H9 (cell line): Measurements from ENCODE around the gene TNIK. TPM values are rescaled to one million over a fixed set of nuclear protein-coding genes. Genes with fewer than 3 reads are reported as not detected.

ENCODE experiments used
- DNase-seq: peaks from one replicate; pipeline ENCODE4 v3.0.0-alpha.2; 2017
- H2AFZ ChIP-seq: one replicate; pipeline ENCODE4 v1.6.1; 2013; ENCODE audit warnings: mild to moderate bottlenecking, low read length, control low read depth, moderate library complexity
- H2AK5ac ChIP-seq: 2 replicates; pipeline ENCODE4 v1.6.1; 2013; ENCODE audit warnings: low read length, control low read depth, mixed read lengths; ENCODE audit not compliant: insufficient read length
- H2BK120ac ChIP-seq: one replicate; pipeline ENCODE4 v1.6.1; 2013; ENCODE audit warnings: low read depth, mild to moderate bottlenecking, low read length, control low read depth, inconsistent platforms; ENCODE audit not compliant: poor library complexity, severe bottlenecking
- H2BK12ac ChIP-seq: 2 replicates; pipeline ENCODE4 v1.6.1; 2013; ENCODE audit warnings: low read length, control low read depth, mixed read lengths, low read depth; ENCODE audit not compliant: insufficient read length
- H2BK15ac ChIP-seq: 2 replicates; pipeline ENCODE4 v1.6.1; 2013; ENCODE audit warnings: low read depth, low read length, control low read depth
- H2BK20ac ChIP-seq: one replicate; pipeline ENCODE4 v1.6.1; 2013; ENCODE audit warnings: low read depth, mild to moderate bottlenecking, low read length, control low read depth, inconsistent platforms; ENCODE audit not compliant: poor library complexity, severe bottlenecking
- H2BK5ac ChIP-seq: 2 replicates; pipeline ENCODE4 v1.6.1; 2013; ENCODE audit warnings: low read length, control low read depth, mixed read lengths; ENCODE audit not compliant: insufficient read length
- H3K14ac ChIP-seq: 2 replicates; pipeline ENCODE4 v1.6.1; 2013; ENCODE audit warnings: low read length, control low read depth; ENCODE audit not compliant: insufficient read depth
- H3K18ac ChIP-seq: 2 replicates; pipeline ENCODE4 v1.6.1; 2013; ENCODE audit warnings: low read depth, mild to moderate bottlenecking, mixed read lengths, low read length, control low read depth; ENCODE audit not compliant: insufficient read length
- H3K23ac ChIP-seq: 2 replicates; pipeline ENCODE4 v1.6.1; 2013; ENCODE audit warnings: low read length, control low read depth, mixed read lengths, low read depth; ENCODE audit not compliant: insufficient read length
- H3K23me2 ChIP-seq: 2 replicates; pipeline ENCODE4 v1.6.1; 2013; ENCODE audit warnings: low read depth, mild to moderate bottlenecking, mixed read lengths, low read length, control low read depth; ENCODE audit not compliant: insufficient read length, poor library complexity, severe bottlenecking
- H3K27ac ChIP-seq: 2 replicates; pipeline ENCODE4 v1.5.1; 2013; ENCODE audit warnings: low read length, control low read depth, mixed read lengths, low read depth; ENCODE audit not compliant: insufficient read length
- H3K27me3 ChIP-seq: 2 replicates; pipeline ENCODE4 v1.6.1; 2013; ENCODE audit warnings: low read length, control low read depth, inconsistent platforms; ENCODE audit not compliant: insufficient read depth
- H3K4ac ChIP-seq: 2 replicates; pipeline ENCODE4 v1.6.1; 2013; ENCODE audit warnings: low read depth, mild to moderate bottlenecking, control low read depth, inconsistent platforms, low read length, moderate library complexity
- H3K4me1 ChIP-seq: 2 replicates; pipeline ENCODE4 v1.6.1; 2013; ENCODE audit warnings: low read length, control low read depth, inconsistent platforms; ENCODE audit not compliant: insufficient read depth
- H3K4me2 ChIP-seq: 2 replicates; pipeline ENCODE4 v1.6.1; 2013; ENCODE audit warnings: low read length, control low read depth, mixed read lengths; ENCODE audit not compliant: insufficient read length, insufficient read depth
- H3K56ac ChIP-seq: 2 replicates; pipeline ENCODE4 v1.6.1; 2013; ENCODE audit warnings: low read depth, mild to moderate bottlenecking, mixed read lengths, low read length, control low read depth; ENCODE audit not compliant: insufficient read length
- H3K79me1 ChIP-seq: 2 replicates; pipeline ENCODE4 v1.6.1; 2013; ENCODE audit warnings: low read depth, mild to moderate bottlenecking, moderate library complexity, low read length, control low read depth, inconsistent platforms; ENCODE audit not compliant: insufficient read depth, poor library complexity, severe bottlenecking
- H3K79me2 ChIP-seq: 2 replicates; pipeline ENCODE4 v1.6.1; 2013; ENCODE audit warnings: low read length, control low read depth, inconsistent platforms; ENCODE audit not compliant: insufficient read depth
- H3K9ac ChIP-seq: 2 replicates; pipeline ENCODE4 v1.6.1; 2013; ENCODE audit warnings: low read length, control low read depth, mixed read lengths; ENCODE audit not compliant: insufficient read length; ENCODE audit errors: extremely low read depth
- H3K9me3 ChIP-seq: one replicate; pipeline ENCODE4 v1.6.1; 2013; ENCODE audit warnings: low read depth, low read length, inconsistent platforms; ENCODE audit not compliant: control insufficient read depth
- H3T11ph ChIP-seq: one replicate; pipeline ENCODE4 v1.6.1; 2013; ENCODE audit warnings: mild to moderate bottlenecking, low read length, control low read depth, inconsistent platforms
- H4K20me1 ChIP-seq: one replicate; pipeline ENCODE4 v1.6.1; 2013; ENCODE audit not compliant: control insufficient read depth, insufficient read length, insufficient read depth
- H4K5ac ChIP-seq: 2 replicates; pipeline ENCODE4 v1.6.1; 2013; ENCODE audit warnings: low read depth, mild to moderate bottlenecking, mixed read lengths, low read length, control low read depth; ENCODE audit not compliant: insufficient read length
- H4K8ac ChIP-seq: replicated peaks from 2 replicates; pipeline ENCODE4 v1.6.1; 2013; ENCODE audit warnings: low read length, control low read depth, mixed read lengths, low read depth; ENCODE audit not compliant: insufficient read length
- H4K91ac ChIP-seq: 2 replicates; pipeline ENCODE4 v1.6.1; 2013; ENCODE audit warnings: low read depth, mild to moderate bottlenecking, moderate library complexity, mixed read lengths, low read length, control low read depth; ENCODE audit not compliant: insufficient read length
- H3K27ac Mint-ChIP-seq, 3 experiments: 2 replicates in 2 of 3; 3 replicates in 1 of 3; pipeline ENCODE4 v1.8.0; 2020 to 2021; ENCODE audit warnings: mixed read lengths in 3 of 3, mild to moderate bottlenecking in 1 of 3, moderate library complexity in 1 of 3
- H3K27me3 Mint-ChIP-seq: 2 replicates; pipeline ENCODE4 v1.8.0; 2021; ENCODE audit warnings: low read depth, mild to moderate bottlenecking, moderate library complexity, mixed read lengths
- H3K36me3 Mint-ChIP-seq, 3 experiments: 2 replicates in 2 of 3; 3 replicates in 1 of 3; pipeline ENCODE4 v1.8.0; 2020 to 2021; ENCODE audit warnings: low read depth in 3 of 3, mixed read lengths in 3 of 3; ENCODE audit not compliant: insufficient read depth in 1 of 3
- H3K4me1 Mint-ChIP-seq, 2 experiments: 2 replicates each; pipeline ENCODE4 v1.8.0; 2020; ENCODE audit warnings: mixed read lengths in 2 of 2
- H3K4me3 Mint-ChIP-seq, 2 experiments: 2 replicates in 1 of 2; 3 replicates in 1 of 2; pipeline ENCODE4 v1.8.0; 2020 to 2021; ENCODE audit warnings: mild to moderate bottlenecking in 2 of 2, mixed read lengths in 2 of 2, moderate library complexity in 1 of 2
- H3K9me3 Mint-ChIP-seq, 2 experiments: 2 replicates in 1 of 2; 3 replicates in 1 of 2; pipeline ENCODE4 v1.8.0; 2020; ENCODE audit warnings: mild to moderate bottlenecking in 2 of 2, mixed read lengths in 2 of 2, moderate library complexity in 1 of 2
- CTCF ChIP-seq: fragments of 200-600 bp; sonication (generic); conservative IDR thresholded peaks from 3 replicates; pipeline ENCODE4 v1.8.0; 2021; ENCODE audit warnings: antibody characterized with exemption, mild to moderate bottlenecking
- whole genome bisulfite sequencing: extraction: QIAGEN DNeasy Blood & Tissue Kit; methylation state at CpG from one replicate; pipeline ENCODE4 v1.1.7; 2013; ENCODE audit warnings: missing lambda C conversion rate, low lambda C conversion rate, mixed read lengths; ENCODE audit not compliant: insufficient read length; ENCODE audit errors: extremely low coverage; 5-methylcytosine and 5-hydroxymethylcytosine counted together
- total RNA-seq: library from RNA; stranded (reverse); gene quantifications from 2 replicates; pipeline ENCODE4 v1.2.1, GENCODE V29; 2021

The TNIK gene
- total RNA-seq, 1 experiment from 2014 or later, result 15.9 TPM

GRCh38 chr3:171229173-171229572 lies 231.0 kb downstream of the TNIK start:
- H3T11ph ChIP-seq, result no peak overlapping the region
- H3K4me1 ChIP-seq, result no peaks in the 10 kb centered on the region
- no peaks in the 10 kb centered on the region for H3K79me1 ChIP-seq
- no peaks in the 10 kb centered on the region for H3K23me2 ChIP-seq
- H4K91ac ChIP-seq, result no peak overlapping the region
- H3K27ac Mint-ChIP-seq, result peak overlapping the region in 1 of 3 experiments; percentile 44; a peak in 1 of 7 replicates
- peaks cover 6 to 11% of the 10 kb centered on the region in 2 experiments; a peak in 3 of 4 replicates for H3K4me1 Mint-ChIP-seq
- no peak overlapping the region for H3K18ac ChIP-seq
- DNase-seq, result no peak
- no peak overlapping the region for H2BK12ac ChIP-seq
- no peak overlapping the region for H3K27ac ChIP-seq
- no peak overlapping the region for H4K8ac ChIP-seq
- H2BK15ac ChIP-seq, result no peak overlapping the region
- no peaks in the 10 kb centered on the region for H3K9me3 ChIP-seq
- no peaks in the 10 kb centered on the region for H4K20me1 ChIP-seq
- TF ChIP-seq CTCF, result no peak
- no CpG with 5 or more reads among the region's 2 CpGs for WGBS
- no peak overlapping the region for H3K4ac ChIP-seq
- H2AFZ ChIP-seq, result no peak overlapping the region
- H2AK5ac ChIP-seq, result no peak overlapping the region
- H2BK120ac ChIP-seq, result no peak overlapping the region
- 0 out of 2 replicates have a peak, but pooled peaks cover 1% of the 10 kb centered on the region for H3K79me2 ChIP-seq
- no peak overlapping the region for H3K4me2 ChIP-seq
- H4K5ac ChIP-seq, result no peak overlapping the region
- no peak overlapping the region for H3K23ac ChIP-seq
- H3K27me3 ChIP-seq, result no peaks in the 10 kb centered on the region
- H3K4me3 Mint-ChIP-seq, result no peak overlapping the region
- no peak overlapping the region for H3K56ac ChIP-seq
- no peaks in the 10 kb centered on the region for H3K27me3 Mint-ChIP-seq
- no peak overlapping the region for H2BK5ac ChIP-seq
- H3K9ac ChIP-seq, result no peak overlapping the region
- H2BK20ac ChIP-seq, result no peak overlapping the region
- no peak overlapping the region for H3K14ac ChIP-seq
- peaks cover 2 to 3% of the 10 kb centered on the region in 2 experiments; a peak in 2 of 5 replicates for H3K9me3 Mint-ChIP-seq
- peaks cover 4 to 13% (median 5%) of the 10 kb centered on the region in 3 experiments; a peak in 5 of 7 replicates for H3K36me3 Mint-ChIP-seq
